Choroid plexus epithelial cell (primary cell): Measurements from ENCODE around the gene GSG1L.

Source experiments
- DNase-seq: peaks from one replicate; pipeline ENCODE4 v3.0.0-alpha.2; 2010; ENCODE audit warnings: low read depth
- H3K4me3 ChIP-seq: 2 replicates; pipeline ENCODE4 v1.5.1; 2011; ENCODE audit warnings: low read depth, mild to moderate bottlenecking, control low read depth, low read length, moderate library complexity
- CTCF ChIP-seq: conservative IDR thresholded peaks from 2 replicates; pipeline ENCODE4 v1.5.1; 2011; ENCODE audit warnings: low read depth, mild to moderate bottlenecking, control low read depth, inconsistent platforms, low read length, moderate library complexity

Gene GSG1L

GRCh38 chr16:27820646-27821345 lies 242.7 kb downstream of the GSG1L start:
- H3K4me3 ChIP-seq, result no peak overlapping the region
- DNase-seq, result no peak
- TF ChIP-seq CTCF, result no peak

- no peak for TF ChIP-seq CTCF
- DNase-seq, result no peak
- no peak overlapping the region for H3K4me3 ChIP-seq
Measured at GRCh38 chr16:27819881-27820610, 243.5 kb downstream of the GSG1L start.

- TF ChIP-seq CTCF, result no peak
- no peak for DNase-seq
- H3K4me3 ChIP-seq, result no peak overlapping the region
Measured at GRCh38 chr16:27819356-27819755, 244.2 kb downstream of the GSG1L start.

- TF ChIP-seq CTCF, result no peak
- no peak for DNase-seq
- no peak overlapping the region for H3K4me3 ChIP-seq
Measured at GRCh38 chr16:27818246-27818645, 245.3 kb downstream of the GSG1L start.

- H3K4me3 ChIP-seq, result no peak overlapping the region
- no peak for TF ChIP-seq CTCF
- no peak for DNase-seq
Measured at GRCh38 chr16:27817038-27817437, 246.5 kb downstream of the GSG1L start.

- no peak overlapping the region for H3K4me3 ChIP-seq
- no peak for TF ChIP-seq CTCF
- no peak for DNase-seq
Measured at GRCh38 chr16:27816561-27816960, 247.0 kb downstream of the GSG1L start.

- DNase-seq, result no peak
- TF ChIP-seq CTCF, result no peak
- H3K4me3 ChIP-seq, result no peak overlapping the region
Measured at GRCh38 chr16:27813591-27813990, 249.9 kb downstream of the GSG1L start.
